EL (cell line): ENCODE data around the gene MACF1.
A peak's percentile ranks its signal among the peaks of the same experiment; 100 is the strongest.
"Not testable (repeated sequence)": the region's sequence is repeated elsewhere in the genome, so short reads cannot be mapped to it uniquely, and the experiment has no call there.

Source experiments
- DNase-seq: peaks from one replicate; pipeline ENCODE4 v3.0.0-alpha.2; 2016

MACF1 gene, protein sequence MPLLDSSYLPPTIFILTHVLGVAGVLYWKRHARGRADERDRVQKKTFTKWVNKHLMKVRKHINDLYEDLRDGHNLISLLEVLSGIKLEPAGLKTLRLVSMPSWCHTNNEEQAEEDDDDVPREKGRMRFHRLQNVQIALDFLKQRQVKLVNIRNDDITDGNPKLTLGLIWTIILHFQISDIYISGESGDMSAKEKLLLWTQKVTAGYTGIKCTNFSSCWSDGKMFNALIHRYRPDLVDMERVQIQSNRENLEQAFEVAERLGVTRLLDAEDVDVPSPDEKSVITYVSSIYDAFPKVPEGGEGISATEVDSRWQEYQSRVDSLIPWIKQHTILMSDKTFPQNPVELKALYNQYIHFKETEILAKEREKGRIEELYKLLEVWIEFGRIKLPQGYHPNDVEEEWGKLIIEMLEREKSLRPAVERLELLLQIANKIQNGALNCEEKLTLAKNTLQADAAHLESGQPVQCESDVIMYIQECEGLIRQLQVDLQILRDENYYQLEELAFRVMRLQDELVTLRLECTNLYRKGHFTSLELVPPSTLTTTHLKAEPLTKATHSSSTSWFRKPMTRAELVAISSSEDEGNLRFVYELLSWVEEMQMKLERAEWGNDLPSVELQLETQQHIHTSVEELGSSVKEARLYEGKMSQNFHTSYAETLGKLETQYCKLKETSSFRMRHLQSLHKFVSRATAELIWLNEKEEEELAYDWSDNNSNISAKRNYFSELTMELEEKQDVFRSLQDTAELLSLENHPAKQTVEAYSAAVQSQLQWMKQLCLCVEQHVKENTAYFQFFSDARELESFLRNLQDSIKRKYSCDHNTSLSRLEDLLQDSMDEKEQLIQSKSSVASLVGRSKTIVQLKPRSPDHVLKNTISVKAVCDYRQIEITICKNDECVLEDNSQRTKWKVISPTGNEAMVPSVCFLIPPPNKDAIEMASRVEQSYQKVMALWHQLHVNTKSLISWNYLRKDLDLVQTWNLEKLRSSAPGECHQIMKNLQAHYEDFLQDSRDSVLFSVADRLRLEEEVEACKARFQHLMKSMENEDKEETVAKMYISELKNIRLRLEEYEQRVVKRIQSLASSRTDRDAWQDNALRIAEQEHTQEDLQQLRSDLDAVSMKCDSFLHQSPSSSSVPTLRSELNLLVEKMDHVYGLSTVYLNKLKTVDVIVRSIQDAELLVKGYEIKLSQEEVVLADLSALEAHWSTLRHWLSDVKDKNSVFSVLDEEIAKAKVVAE (N-terminal part only)

DNA sequence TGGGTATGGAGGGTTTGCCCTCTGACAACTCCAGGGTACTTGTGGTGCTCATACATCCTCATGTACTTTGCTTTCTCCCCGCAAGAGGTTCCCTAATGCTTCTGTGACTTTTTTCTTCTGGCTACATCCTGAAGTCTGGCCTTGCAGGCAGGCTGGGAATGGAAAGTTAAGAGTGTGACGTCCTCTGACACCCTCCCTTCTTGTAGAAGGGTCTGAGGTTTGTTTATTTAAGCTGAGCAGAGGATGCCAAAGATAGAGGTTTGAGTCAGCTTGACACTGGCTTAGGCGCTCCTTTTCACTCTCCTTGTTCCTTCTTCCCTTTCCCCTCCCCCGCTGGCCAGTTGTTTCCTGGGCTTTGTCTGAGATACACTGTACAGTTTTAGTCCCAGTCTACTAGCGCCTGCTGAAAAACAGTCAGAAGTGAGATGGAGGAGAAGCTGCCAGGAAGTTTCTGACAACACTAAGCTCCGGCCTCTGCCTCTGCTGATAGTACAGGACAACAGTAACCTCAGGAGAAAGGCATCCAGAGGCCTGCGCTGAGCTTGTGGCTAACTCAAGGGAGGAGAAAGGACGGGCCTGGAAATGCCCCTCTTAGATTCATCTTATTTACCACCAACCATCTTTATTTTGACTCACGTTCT is at the start of gene MACF1:
Gene MACF1, plus strand, starts transcription at position 255 of the 641 bp plus-strand sequence. Its CDS starts 328 bp downstream, at position 583.
- DNase-seq, result peak; percentile 96

DNA sequence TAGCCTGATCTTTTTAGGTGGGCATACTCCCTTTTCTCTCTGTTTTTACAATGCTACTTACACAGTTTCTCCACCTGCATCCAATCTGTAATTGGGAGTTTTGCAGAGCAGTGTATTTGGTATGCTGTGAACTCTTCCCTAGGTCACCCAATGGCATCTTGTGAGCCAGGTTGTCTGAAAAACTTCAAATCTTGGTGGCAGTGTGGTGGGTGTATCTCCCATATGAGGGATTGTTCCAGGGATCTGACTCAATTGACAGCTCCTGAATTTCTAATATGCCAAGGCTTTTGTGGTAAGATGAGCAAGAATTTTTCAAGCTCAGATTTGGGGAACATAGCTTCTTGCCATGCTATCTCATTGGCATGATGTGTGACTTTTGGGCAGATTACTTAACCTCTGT is 47.2 kb upstream of the MACF1 start:
- no peak for DNase-seq

DNA sequence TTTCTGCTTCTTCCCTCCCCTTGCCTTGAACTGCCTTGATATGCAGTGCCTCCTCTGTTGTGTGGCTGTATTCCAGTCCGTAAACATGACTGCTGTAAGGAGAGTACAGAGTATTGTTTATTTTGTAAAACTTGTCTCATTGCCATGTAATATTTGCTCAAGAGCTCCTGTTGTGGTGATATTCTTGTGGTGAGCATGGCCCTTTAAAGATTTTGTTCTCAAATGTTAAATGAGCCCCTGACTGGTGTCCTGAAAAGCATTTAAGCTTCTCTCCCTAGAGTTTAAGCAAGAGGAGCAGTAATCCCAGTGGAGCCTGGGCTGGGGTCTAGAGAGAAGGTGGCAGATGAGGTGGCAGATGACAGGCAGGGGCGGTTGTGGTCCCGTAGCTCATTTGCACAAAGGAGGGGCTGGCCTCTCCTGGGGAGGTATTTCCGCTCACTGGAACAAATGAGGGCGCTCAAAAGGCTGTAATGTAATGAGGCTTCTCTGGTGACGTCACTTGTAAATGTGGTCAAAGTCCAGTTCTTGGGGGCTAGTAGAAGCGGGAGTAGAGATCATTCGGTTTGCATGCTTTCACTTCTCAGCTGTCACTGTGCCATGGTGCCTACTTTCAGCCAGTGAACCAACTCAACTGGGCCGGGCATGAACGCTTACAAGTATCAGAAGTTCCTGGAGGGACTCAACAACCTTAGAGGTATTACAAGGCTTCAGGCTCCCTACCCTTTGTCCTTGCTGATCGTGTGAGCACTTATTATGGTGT is 46.0 kb upstream of the MACF1 start:
- no peak for DNase-seq

DNA sequence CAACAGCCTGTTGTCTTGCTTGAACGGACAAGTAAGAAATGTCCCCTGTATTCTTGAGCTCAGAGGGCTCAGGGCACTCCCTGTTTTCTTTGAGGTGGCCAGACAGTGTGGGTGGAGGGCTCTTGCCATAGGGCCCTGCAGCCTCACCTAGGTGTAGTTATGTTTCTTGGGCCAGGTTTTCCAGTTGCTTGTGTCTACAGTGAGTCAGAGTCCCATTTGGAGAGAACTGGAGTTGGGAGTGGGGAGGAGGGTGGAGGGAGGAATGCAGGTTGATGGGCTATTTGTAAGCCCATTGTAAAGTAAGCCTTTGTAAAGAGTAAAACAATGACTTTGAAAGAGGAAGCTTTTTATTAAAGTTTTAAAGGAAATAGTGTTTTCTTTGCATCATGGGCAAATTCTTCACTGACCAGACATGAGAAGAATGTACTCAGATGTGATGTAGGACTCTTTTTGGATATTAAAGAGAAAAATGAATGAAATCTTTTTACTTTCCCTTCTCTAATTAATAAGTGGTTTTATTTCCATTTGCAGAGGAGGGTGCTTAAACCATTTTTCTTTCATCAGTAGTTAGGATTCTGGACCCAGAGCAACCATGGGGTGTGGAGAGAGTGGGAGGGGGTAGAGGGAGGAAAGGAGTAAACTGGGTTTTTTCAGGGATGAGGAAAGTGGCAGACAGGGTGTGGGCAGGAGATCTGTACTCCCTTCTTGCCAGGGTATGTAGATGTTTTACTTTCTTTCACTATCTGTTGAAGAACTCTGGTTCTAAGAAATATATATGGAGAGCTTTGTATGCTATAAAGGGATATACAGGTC is 45.1 kb upstream of the MACF1 start:
- peak; percentile 42 for DNase-seq

DNA sequence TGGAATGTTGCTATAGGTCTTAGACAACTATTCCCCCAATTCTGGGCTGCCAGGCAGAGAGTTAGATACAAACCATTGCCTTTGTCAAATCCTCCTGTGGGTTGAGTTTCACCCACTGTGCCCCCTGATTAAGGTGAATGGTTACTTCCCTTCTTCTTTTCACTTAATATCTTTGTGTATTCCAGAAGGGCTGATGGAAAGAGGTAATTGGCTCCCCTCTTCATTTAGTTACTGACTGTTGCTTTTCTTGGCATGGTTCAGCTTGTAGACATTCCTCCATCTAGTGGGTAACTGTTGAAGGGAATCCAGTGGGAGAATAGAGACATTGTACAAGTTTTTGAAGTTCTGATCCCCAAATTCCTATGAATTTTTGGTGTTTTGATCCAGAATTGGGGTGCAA is 43.8 kb upstream of the MACF1 start:
- DNase-seq, result peak; percentile 27

DNA sequence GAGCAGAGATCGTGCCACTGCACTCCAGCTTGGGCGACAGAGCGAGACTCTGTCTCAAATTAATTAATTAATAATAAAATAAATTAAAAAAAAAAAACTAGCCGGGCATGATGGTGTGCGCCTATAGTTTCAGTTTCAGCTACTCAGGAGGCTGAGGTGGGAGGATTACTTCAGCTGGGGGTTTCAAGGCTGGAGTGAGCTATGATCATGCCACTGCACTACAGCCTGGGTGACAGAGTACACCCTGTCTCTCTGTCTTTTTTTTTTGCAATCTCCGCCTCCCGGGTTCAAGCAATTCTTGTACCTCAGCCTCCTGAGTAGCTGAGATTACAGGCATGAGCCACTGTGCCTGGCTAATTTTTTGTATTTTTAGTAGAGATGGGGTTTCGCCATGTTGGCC is 42.7 kb upstream of the MACF1 start:
- DNase-seq, result not testable (repeated sequence)

DNA sequence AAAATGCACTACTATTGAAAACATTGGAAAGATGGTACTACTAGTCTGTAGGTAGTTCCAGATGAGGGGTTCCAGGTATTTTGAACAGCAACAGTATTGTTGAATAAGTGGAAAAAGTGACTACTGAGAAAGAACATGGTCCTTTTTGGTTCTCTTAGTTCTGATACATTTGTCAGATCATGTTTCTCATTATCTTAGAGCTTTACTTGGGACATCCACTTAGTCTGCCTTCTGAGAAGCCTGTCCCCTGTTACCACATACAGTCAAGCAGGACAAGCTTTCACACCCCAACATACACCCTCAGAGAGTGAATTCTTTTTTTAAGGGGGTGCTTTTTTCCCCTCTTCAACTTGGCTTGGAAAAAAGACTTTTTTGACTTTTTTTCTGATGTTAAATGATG is 41.0 kb upstream of the MACF1 start:
- DNase-seq, result no peak

DNA sequence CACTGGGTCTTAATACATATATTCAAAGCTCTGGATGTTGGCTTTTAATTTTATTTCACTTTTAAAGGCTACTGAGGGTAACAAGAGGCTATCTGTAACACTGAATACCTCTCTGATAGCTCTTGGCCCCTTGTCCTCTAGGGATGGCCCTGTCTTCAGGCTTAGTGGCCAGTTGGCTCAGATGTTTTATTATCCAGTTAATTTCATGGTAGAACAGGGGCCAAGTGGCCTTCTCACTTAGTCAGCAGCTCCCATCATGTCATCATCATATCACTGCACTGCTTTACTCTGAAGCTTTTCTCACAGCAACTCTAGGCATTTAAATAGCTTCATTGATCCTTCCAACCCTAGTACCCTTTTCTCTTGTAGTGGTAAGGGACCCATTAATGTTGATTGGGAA is 40.2 kb upstream of the MACF1 start:
- DNase-seq, result no peak

DNA sequence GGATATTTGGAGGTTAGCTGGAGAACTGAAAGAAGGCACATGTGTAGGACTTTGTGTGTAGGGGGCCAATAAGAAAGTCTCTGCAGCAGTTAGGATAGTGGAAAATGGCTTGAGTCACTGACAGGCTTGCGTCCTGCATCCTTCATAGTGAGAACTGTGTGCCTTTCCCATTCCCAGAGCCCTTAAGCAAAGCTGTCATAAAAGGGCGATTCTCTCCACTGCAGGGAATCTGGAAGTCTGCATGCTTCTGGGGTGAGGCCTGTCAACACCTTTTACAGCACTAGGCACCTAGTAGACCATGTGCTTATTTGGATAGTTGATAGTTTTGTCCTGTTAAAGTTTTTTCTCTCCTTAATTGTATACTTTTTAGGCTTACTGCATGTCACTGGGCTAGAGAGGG is 39.4 kb upstream of the MACF1 start:
- no peak for DNase-seq

DNA sequence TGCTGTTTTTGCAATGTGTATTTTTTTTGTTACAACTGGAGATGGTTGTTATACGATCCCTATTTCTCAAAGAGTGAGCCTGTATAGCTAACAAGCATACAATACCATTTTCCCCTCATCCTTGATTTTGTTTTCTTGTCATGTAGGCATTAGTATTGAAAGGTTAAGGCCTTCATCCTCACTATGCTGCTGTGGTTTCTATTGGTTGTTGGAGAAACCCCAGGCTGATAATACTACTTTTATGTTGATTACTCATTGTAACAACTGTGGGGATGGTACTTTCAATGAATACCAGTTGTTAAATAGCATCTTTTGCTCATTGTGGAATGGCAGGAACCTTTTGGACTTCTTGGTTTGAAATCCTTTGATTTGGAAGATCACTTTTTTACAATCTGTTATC is 39.0 kb upstream of the MACF1 start:
- no peak for DNase-seq

DNA sequence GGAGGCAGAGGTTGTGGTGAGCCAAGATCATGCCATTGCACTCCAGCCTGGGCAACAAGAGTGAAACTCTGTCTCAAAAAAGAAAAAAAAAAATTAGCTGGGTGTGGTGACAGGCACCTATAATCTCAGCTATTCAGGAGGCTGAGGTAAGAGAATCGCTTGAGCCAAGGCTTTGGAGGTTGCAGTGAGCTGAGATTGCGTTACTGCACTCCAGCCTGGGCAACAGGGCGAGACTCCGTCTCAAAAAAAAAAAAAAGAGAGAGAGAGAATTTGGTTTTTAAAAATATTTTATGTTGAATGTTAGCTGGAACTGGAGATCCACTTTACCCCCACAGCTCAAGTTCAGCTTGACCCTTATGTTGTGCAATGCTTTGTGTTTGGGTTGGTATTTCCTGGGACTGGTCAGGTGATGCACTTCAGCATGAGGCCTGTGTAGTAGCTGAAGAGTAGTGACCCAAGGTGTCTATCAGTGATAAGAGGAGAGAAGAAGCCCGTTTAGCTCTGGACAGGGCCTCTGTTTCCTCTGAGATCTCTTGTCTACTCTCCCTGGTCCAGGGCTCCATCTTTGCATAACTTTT is 36.8 kb upstream of the MACF1 start:
- DNase-seq, result peak; percentile 53

DNA sequence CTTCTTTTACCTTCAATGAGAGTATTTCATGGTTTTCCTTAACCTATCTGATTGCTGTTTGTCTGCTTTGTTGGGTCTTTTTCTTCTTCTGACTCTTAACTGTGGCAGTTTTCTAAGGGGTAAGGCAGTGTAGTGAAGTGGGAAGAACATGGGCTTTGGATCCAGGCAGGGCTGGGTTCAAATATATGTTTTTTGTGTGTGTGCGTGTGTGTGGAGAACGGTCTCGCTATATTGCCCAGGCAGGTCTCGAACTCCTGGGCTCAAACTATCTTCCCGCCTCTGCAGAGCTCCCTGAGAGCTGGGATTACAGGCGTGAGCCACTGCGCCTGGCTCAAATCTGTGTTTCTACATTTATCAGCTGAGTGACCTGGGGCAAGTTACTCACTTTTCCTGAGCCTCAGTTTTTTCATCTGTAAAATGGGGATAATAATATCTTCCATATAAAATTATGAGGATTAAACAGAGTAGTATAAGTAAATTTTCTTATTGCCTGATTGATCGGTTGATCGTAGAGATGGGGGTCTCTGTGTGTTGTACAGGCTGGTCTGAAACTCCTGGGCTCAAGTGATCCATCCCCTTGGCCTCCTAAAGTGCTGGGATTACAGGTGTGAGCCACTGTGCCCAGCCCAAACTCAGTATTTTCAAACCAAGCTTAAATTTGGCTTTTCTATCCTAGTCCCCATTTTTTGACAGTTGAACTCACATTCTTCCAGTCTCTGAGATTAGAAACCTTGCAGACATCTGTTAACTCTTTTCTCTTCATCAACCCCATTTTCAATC is 36.0 kb upstream of the MACF1 start:
- no peak for DNase-seq

DNA sequence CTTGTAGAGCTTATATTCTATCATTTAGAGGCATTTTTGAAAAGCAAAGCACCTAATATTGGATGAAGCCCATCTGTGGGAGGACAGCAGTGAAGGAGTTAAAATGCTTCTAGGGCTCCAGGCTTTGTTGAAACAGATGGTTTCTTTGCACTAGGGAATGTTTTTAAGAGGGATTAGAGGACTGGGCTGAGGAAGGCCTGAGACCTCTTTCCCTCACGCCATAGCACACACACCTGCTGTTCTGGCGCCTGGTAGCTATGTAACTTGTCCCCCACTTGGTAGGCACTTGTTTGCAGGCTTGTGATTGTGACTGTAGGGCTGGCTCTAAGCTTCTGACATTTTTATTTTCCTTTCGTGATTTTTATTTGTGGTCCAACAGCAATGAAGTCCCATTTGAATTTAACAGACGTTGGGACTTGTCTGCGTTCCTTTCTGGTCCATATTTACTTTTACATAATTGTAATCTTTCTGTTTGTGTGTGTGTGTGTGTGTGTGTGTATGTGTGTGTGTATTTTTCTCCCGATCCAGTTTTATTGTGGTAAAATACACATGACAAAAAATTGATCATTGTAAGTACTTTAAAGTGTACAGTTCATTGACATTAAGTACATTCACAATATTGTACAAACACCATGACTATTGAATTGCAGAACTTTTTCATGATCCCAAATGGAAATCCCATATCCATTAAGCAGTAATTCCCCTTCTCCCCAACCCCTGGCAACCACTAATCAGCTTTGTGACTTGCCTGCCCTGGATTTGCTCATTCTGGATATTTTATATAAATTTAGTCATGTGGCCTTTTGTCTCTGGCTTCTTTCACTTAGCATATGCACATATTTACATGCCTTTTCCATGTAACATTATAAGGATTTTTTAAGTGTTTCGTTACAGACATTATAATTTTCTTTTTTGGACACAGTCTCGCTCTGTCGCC is 33.5 kb upstream of the MACF1 start:
- DNase-seq, result no peak

DNA sequence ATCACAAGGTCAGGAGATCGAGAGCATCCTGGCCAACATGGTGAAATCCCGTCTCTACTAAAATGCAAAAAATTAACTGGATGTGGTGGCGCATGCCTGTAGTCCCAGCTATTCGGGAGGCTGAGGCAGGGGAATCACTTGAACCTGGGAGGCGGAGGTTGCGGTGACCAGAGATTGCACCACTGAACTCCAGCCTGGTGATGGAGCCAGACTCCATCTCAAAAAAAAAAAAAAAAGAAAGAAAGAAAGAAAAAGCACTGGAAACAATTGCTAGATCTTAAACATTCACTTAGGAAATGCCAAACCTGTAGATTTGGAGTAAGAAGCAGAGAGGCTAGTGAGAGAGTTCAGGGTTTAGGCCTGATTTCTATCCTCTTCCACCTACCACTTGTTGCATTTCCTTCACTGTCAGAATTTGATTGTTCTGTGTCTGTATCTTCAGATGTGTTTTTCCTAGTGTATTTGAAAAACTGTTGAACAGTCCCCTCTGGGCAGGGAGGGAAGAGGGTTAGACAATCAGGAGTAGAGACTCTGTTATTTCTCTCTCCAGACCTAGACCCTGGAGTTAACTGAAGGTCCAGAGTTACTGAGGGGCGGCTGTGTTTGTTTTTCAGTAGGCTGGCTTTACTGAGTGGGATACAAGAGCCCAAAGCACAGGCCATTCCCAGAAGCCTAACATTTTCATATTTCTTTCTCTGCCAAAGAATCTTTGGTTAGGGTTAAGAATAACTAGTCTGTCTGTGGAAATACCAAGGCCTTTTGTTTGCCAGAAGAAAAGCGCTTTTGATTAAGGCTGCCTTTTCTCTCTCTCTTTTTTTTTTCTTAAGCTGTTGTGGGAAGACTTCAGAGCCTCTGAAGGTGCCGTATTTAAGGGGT is 31.1 kb upstream of the MACF1 start:
- DNase-seq, result no peak

DNA sequence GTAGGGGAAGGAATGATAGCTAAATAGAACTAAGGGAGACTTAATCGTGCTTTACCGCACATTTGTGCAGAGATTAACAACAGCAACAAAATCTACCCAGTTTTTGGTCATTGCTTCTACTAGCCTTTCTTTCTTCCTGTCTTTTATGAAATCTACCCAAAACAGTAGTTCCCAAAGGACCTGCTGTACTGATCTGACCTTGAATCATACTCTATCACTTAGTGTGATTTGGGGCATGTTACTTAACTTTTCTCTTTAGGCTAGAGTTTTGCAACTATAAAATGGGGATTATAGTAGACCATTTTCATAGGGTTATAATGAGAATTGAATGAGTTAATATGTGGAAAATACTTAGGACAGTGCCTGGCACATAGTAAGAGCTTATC is 30.5 kb upstream of the MACF1 start:
- no peak for DNase-seq

DNA sequence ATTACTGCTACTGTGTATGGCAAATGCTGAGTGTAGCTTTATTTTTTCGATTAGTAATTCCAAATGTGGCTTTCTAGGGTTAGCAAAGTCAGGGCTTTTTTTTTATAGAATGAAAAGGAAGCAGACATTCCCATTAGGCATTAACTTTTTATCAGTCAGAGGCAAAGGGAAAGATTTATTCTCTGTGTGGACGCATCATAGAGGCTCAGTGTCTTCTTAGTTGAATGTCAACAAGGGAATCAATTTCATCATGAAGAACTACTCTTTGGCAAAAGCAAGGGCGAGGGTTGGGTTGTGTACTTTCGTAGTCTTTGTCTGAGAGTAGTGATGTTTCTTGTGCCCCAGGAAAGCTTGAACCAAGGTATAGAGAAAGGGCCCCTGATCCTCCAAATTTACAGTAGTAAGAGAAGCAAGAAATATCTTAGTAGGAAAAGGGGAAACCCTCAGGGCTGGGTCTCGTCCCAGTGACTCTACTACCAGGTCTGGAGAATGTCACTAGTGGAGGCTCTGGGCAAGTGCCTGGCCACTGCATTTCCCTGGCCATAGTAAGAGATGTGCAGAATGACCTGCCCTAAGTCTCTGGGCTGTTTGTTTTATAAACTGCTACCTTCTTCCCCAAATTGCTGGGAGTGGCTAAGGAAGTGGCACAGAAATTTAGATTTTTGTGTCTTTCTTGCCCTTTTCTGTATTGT is 30.0 kb upstream of the MACF1 start:
- no peak for DNase-seq

DNA sequence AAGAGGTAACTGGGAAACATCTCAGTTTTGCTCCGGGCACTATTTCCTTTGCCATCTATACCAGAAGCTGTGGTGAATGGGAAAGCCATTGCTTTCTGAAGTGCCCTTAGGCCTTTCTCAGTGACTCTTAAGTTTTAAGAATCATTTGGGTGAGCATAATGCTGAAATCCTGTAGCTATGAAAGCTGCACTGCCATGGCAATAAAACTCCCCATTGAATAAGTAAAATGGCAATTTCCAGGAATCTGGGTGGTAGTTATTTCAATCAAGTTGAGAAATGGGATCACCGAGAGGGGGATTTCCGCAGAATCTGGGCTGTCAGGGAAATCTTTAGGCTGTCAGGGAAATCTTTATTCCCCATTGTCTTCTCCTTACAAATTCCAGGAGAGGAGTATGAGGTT is 26.8 kb upstream of the MACF1 start:
- DNase-seq, result peak; percentile 48
